HEK293 (cell line): Measurements from ENCODE around the gene NHLRC2.
"Not testable (repeated sequence)": the region's sequence is repeated elsewhere in the genome, so short reads cannot be mapped to it uniquely, and the experiment has no call there.

ENCODE experiments used
- CTCF ChIA-PET: fragments of 350-600 bp; formaldehyde crosslinking; extraction: SDS; loops from one replicate; lab custom pipeline; 2021; ENCODE audit warnings: antibody characterized with exemption; lab: Yijun Ruan, JAX
- POLR2A ChIA-PET: fragments of 300-600 bp; formaldehyde crosslinking; extraction: SDS; loops from one replicate; lab custom pipeline; 2020; ENCODE audit warnings: antibody characterized with exemption, inconsistent platforms; lab: Yijun Ruan, JAX
- H3K27ac ChIP-seq: fragments of 200-500 bp; sonication (Bioruptor generic); 2 replicates; pipeline ENCODE4 v1.5.1; 2014; ENCODE audit warnings: low read depth, low read length, control low read depth, inconsistent platforms; ENCODE audit errors: extremely low read depth
- H3K36me3 ChIP-seq, 2 experiments: fragments of 200-500 bp in 1 of 2; sonication (Bioruptor generic) in 1 of 2; 1 replicate in 1 of 2; 2 replicates in 1 of 2; pipeline ENCODE4 v1.5.1; 2014 to 2017; ENCODE audit warnings: inconsistent platforms in 2 of 2, low read length in 2 of 2; ENCODE audit not compliant: control insufficient read depth in 2 of 2, insufficient read depth in 1 of 2
- H3K4me1 ChIP-seq: fragments of 200-500 bp; sonication (Bioruptor generic); 2 replicates; pipeline ENCODE4 v1.5.1; 2014; ENCODE audit warnings: mild to moderate bottlenecking, low read length, inconsistent platforms; ENCODE audit not compliant: control insufficient read depth, insufficient read depth
- H3K4me3 ChIP-seq: 2 replicates; pipeline ENCODE4 v1.5.1; 2011; ENCODE audit warnings: low read depth, mild to moderate bottlenecking, control low read depth, low read length, moderate library complexity
- H3K9me3 ChIP-seq: fragments of 200-500 bp; sonication (Bioruptor generic); 2 replicates; pipeline ENCODE4 v1.5.1; 2014; ENCODE audit warnings: low read depth, low read length, inconsistent platforms; ENCODE audit not compliant: control insufficient read depth, insufficient read depth
- WT1 ChIP-seq: fragments of 450-650 bp; formaldehyde crosslinking; IDR thresholded peaks from 2 replicates; pipeline ENCODE4 v1.5.1; 2016; ENCODE audit warnings: missing biosample characterization, missing genetic modification characterization
- YY1 ChIP-seq: fragments of 450-650 bp; formaldehyde crosslinking; IDR thresholded peaks from 2 replicates; pipeline ENCODE4 v1.5.1; 2018; ENCODE audit warnings: missing biosample characterization, missing genetic modification characterization
- ZNF121 ChIP-seq: fragments of 450-650 bp; formaldehyde crosslinking; IDR thresholded peaks from 2 replicates; pipeline ENCODE4 v1.5.1; 2016; ENCODE audit warnings: missing biosample characterization, missing genetic modification characterization
- ZNF146 ChIP-seq: fragments of 450-650 bp; formaldehyde crosslinking; IDR thresholded peaks from 2 replicates; pipeline ENCODE4 v1.5.1; 2016; ENCODE audit warnings: missing biosample characterization, missing genetic modification characterization
- ZNF169 ChIP-seq: fragments of 450-650 bp; formaldehyde crosslinking; IDR thresholded peaks from 2 replicates; pipeline ENCODE4 v1.5.1; 2016; ENCODE audit warnings: missing biosample characterization, missing genetic modification characterization
- ZNF184 ChIP-seq: fragments of 450-650 bp; IDR thresholded peaks from 2 replicates; pipeline ENCODE4 v1.5.1; 2018; ENCODE audit warnings: missing biosample characterization, mild to moderate bottlenecking, missing genetic modification characterization
- ZNF223 ChIP-seq: fragments of 450-650 bp; formaldehyde crosslinking; IDR thresholded peaks from 2 replicates; pipeline ENCODE4 v1.5.1; 2016; ENCODE audit warnings: missing biosample characterization, missing genetic modification characterization
- ZNF302 ChIP-seq: fragments of 450-650 bp; formaldehyde crosslinking; IDR thresholded peaks from 2 replicates; pipeline ENCODE4 v1.5.1; 2016; ENCODE audit warnings: missing biosample characterization, missing genetic modification characterization, low read depth
- ZNF350 ChIP-seq: fragments of 450-650 bp; formaldehyde crosslinking; IDR thresholded peaks from 2 replicates; pipeline ENCODE4 v1.5.0; 2017; ENCODE audit warnings: missing biosample characterization, mild to moderate bottlenecking, missing genetic modification characterization
- ZNF530 ChIP-seq: fragments of 450-650 bp; formaldehyde crosslinking; IDR thresholded peaks from 2 replicates; pipeline ENCODE4 v1.5.1; 2016; ENCODE audit warnings: low read depth, missing biosample characterization, missing genetic modification characterization
- ZNF561 ChIP-seq: fragments of 450-650 bp; IDR thresholded peaks from 2 replicates; pipeline ENCODE4 v1.5.1; 2018; ENCODE audit warnings: missing biosample characterization, missing genetic modification characterization, borderline replicate concordance
- ZNF76 ChIP-seq: fragments of 450-650 bp; formaldehyde crosslinking; IDR thresholded peaks from 2 replicates; pipeline ENCODE4; 2016; ENCODE audit warnings: low read depth, missing biosample characterization, missing genetic modification characterization, borderline replicate concordance
- ZNF837 ChIP-seq: fragments of 450-650 bp; formaldehyde crosslinking; IDR thresholded peaks from 2 replicates; pipeline ENCODE4 v1.5.1; 2016; ENCODE audit warnings: missing biosample characterization, missing genetic modification characterization
- TF ChIP-seq, protein P1 (sequence below): fragments of 450-650 bp; formaldehyde crosslinking; IDR thresholded peaks from 2 replicates; pipeline ENCODE4 v1.5.1; 2016; ENCODE audit warnings: missing biosample characterization, missing genetic modification characterization
- TF ChIP-seq, protein P2 (sequence below): fragments of 450-650 bp; formaldehyde crosslinking; IDR thresholded peaks from 2 replicates; pipeline ENCODE4 v1.5.1; 2017; ENCODE audit warnings: missing biosample characterization, missing genetic modification characterization
- TF ChIP-seq, protein P3 (sequence below): fragments of 450-650 bp; formaldehyde crosslinking; IDR thresholded peaks from 2 replicates; pipeline ENCODE4 v1.5.1; 2016; ENCODE audit warnings: missing biosample characterization, missing genetic modification characterization
- TF ChIP-seq, protein P4 (sequence below): sonication (generic); formaldehyde crosslinking; IDR thresholded peaks from 2 replicates; pipeline ENCODE4 v1.8.1; 2022; ENCODE audit warnings: mild to moderate bottlenecking, moderate library complexity, missing genetic modification reagents

The NHLRC2 gene

DNA sequence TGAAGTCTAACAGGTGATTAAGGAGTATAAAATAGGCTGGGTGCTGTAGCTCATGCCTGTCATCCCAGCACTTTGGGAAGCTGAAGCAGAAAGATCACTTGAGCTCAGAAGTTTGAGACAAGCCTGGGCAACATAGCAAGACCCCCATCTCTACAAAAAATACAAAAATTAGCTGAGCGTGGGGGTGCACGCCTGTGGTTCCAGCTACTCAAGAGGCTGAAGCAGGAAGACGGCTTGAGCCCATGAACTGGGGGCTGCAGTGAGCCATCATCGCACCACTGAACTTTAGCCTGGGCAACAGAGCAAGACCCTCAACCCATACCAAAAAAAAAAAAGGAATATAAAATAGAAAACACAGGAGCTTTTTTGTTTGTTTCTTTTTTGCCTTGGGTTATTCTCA is 48.0 kb upstream of the NHLRC2 start:
- no peak overlapping the region for H3K27ac ChIP-seq
- TF ChIP-seq ZNF121, result peak; percentile 88
- no peak for TF ChIP-seq ZNF146 (tag by site-specific recombination)
- no peak overlapping the region for H3K4me3 ChIP-seq
- no peaks in the 10 kb centered on the region for H3K4me1 ChIP-seq
- ChIA-PET CTCF (interaction anchor here (0.6 to 1.8 kb wide), 5 partner anchors 8 to 304 kb away, joined by 3 to 5 read pairs (median 4); no protein-coding TSS in a partner anchor), POLR2A (no interaction called here)
- no peaks in the 10 kb centered on the region for H3K9me3 ChIP-seq
- H3K36me3 ChIP-seq, result no peaks in the 10 kb centered on the region

DNA sequence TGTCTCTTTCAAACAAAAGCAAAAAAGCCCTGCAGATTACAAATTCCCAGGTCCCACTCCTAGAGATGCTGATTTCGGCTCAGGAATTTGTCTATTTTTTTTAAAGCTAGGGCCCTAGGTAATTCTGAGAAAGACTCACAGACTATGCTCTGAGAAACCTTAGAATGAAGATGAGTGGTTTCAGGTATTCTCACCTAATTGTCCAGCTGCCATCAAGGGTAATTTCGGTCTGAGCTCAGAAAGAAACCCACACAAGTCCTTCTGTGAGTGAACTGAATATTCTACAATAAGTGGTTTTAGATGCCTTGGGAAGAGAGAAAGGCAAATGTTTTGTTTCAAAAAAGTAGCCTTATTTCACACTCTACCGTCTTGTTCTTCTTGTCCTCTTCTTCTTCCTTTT is 46.3 kb upstream of the NHLRC2 start:
- Histone ChIP-seq H3K27ac (no peak overlapping the region), H3K4me1 (no peaks in the 10 kb centered on the region), H3K4me3 (no peak overlapping the region), H3K36me3 (no peaks in the 10 kb centered on the region), H3K9me3 (no peaks in the 10 kb centered on the region)
- CTCF ChIA-PET, result interaction anchor here (1.3 kb wide), 1 partner anchor 295 kb away, joined by 4 read pairs; no protein-coding TSS in a partner anchor
- POLR2A ChIA-PET, result no interaction called here
- no peak for TF ChIP-seq ZNF837 (tag by site-specific recombination)
- no peak for TF ChIP-seq ZNF76 (tag by site-specific recombination)
- no peak for TF ChIP-seq WT1 (tag by site-specific recombination)

DNA sequence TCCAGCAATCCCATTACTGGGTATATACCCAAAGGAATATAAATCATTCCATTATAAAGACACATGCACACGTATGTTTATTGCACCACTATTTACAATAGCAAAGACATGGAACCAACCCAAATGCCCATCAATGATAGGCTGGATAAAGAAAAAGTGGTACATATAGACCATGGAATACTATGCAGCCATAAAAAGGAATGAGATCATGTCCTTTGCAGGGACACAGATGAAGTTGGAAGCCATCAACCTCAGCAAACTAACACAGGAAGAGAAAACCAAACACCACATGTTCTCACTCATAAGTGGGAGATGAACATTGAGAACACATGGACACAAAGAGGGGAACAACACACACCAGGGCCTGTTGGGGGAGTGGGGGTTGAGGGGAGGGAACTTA is 39.8 kb upstream of the NHLRC2 start:
- H3K9me3 ChIP-seq, POLR2A ChIA-PET, H3K36me3 ChIP-seq, H3K27ac ChIP-seq, H3K4me1 ChIP-seq, H3K4me3 ChIP-seq: not testable (repeated sequence)
- CTCF ChIA-PET, result interaction anchor here (1.1 kb wide), 1 partner anchor 11 kb away, joined by 3 read pairs; no protein-coding TSS in a partner anchor
- TF ChIP-seq ZNF146 (tag by site-specific recombination), result peak; percentile 78

DNA sequence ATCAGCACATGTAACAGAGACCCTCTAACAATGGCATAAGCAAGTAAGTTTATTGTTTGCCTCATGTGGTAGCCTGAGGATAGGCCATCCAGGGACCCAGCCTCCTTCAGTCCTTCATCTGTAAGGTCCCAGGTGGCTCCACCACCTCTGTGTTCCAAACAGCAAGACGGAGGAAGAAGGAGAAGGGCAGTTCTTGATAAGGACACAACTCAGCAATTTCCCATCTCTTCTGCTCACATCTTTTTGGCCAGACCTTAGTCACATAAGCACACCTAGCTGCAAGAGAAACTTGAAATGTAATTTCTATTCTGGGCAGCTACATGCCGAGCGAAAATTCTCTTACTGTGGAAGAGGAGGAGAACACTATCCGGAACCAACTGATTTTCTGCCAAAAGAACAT is 34.5 kb upstream of the NHLRC2 start:
- ChIA-PET CTCF (interaction anchor here (0.6 kb wide), 1 partner anchor 40 kb away, joined by 3 read pairs; no protein-coding TSS in a partner anchor), POLR2A (no interaction called here)
- no peaks in the 10 kb centered on the region for H3K36me3 ChIP-seq
- TF ChIP-seq ZNF169 (tag by site-specific recombination), result no peak
- no peak for TF ChIP-seq ZNF530
- TF ChIP-seq, protein P1, sequence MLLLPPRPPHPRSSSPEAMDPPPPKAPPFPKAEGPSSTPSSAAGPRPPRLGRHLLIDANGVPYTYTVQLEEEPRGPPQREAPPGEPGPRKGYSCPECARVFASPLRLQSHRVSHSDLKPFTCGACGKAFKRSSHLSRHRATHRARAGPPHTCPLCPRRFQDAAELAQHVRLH (tag by site-specific recombination), result no peak
- TF ChIP-seq, protein P2, sequence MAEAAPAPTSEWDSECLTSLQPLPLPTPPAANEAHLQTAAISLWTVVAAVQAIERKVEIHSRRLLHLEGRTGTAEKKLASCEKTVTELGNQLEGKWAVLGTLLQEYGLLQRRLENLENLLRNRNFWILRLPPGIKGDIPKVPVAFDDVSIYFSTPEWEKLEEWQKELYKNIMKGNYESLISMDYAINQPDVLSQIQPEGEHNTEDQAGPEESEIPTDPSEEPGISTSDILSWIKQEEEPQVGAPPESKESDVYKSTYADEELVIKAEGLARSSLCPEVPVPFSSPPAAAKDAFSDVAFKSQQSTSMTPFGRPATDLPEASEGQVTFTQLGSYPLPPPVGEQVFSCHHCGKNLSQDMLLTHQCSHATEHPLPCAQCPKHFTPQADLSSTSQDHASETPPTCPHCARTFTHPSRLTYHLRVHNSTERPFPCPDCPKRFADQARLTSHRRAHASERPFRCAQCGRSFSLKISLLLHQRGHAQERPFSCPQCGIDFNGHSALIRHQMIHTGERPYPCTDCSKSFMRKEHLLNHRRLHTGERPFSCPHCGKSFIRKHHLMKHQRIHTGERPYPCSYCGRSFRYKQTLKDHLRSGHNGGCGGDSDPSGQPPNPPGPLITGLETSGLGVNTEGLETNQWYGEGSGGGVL (tag by site-specific recombination), result no peak
- no peak for TF ChIP-seq ZNF350 (tag by site-specific recombination)
- TF ChIP-seq, protein P3, sequence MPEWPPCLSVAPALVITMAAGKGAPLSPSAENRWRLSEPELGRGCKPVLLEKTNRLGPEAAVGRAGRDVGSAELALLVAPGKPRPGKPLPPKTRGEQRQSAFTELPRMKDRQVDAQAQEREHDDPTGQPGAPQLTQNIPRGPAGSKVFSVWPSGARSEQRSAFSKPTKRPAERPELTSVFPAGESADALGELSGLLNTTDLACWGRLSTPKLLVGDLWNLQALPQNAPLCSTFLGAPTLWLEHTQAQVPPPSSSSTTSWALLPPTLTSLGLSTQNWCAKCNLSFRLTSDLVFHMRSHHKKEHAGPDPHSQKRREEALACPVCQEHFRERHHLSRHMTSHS (tag by site-specific recombination), result no peak
- TF ChIP-seq ZNF302, result no peak
- TF ChIP-seq, protein P4, sequence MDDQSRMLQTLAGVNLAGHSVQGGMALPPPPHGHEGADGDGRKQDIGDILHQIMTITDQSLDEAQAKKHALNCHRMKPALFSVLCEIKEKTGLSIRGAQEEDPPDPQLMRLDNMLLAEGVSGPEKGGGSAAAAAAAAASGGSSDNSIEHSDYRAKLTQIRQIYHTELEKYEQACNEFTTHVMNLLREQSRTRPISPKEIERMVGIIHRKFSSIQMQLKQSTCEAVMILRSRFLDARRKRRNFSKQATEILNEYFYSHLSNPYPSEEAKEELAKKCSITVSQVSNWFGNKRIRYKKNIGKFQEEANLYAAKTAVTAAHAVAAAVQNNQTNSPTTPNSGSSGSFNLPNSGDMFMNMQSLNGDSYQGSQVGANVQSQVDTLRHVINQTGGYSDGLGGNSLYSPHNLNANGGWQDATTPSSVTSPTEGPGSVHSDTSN (CRISPR knock-in tag), result no peak
- no peak for TF ChIP-seq YY1
- TF ChIP-seq ZNF223 (tag by site-specific recombination), result no peak
- no peak for TF ChIP-seq ZNF561 (tag by site-specific recombination)
- TF ChIP-seq ZNF184 (tag by site-specific recombination), result no peak
- no peak overlapping the region for H3K27ac ChIP-seq
- H3K4me1 ChIP-seq, result no peaks in the 10 kb centered on the region
- no peaks in the 10 kb centered on the region for H3K9me3 ChIP-seq
- no peak overlapping the region for H3K4me3 ChIP-seq
